Fibroblast of skin of left quadriceps (primary cell): ENCODE results near the gene TARDBP.
A peak's percentile ranks its signal among the peaks of the same experiment; 100 is the strongest.
"Not testable (repeated sequence)": the region's sequence is repeated elsewhere in the genome, so short reads cannot be mapped to it uniquely, and the experiment has no call there.

ENCODE experiments used
- DNase-seq, 2 experiments: peaks; one replicate each; pipeline ENCODE4 v3.0.0-alpha.2; 2013; ENCODE audit warnings: low read depth in 2 of 2

TARDBP gene

GRCh38 chr1:10992864-10993263 lies 19.6 kb upstream of the TARDBP start:
- DNase-seq: no peak

GRCh38 chr1:10996100-10996499 lies 16.4 kb upstream of the TARDBP start:
- no peak for DNase-seq

GRCh38 chr1:11000526-11000925 lies 11.9 kb upstream of the TARDBP start:
- DNase-seq: no peak

- DNase-seq: no peak
Observed at GRCh38 chr1:11013160-11013531, 692 bp downstream of the TARDBP start.

GRCh38 chr1:11019358-11019757 lies 6.9 kb downstream of the TARDBP start:
- not testable (repeated sequence) for DNase-seq

GRCh38 chr1:11019971-11020370 lies 7.5 kb downstream of the TARDBP start:
- DNase-seq: no peak

GRCh38 chr1:11023201-11023600 lies 10.7 kb downstream of the TARDBP start:
- DNase-seq: no peak

GRCh38 chr1:11024154-11024873 lies 11.9 kb downstream of the TARDBP start:
- DNase-seq: no peak

- no peak for DNase-seq
Observed at GRCh38 chr1:11024874-11025203, 12.4 kb downstream of the TARDBP start.

- no peak for DNase-seq
Observed at GRCh38 chr1:11025618-11026017, 13.2 kb downstream of the TARDBP start.

GRCh38 chr1:11026052-11026451 lies 13.6 kb downstream of the TARDBP start:
- DNase-seq: no peak

- no peak for DNase-seq
Observed at GRCh38 chr1:11026903-11027302, 14.4 kb downstream of the TARDBP start.

GRCh38 chr1:11027316-11027715 lies 14.9 kb downstream of the TARDBP start:
- DNase-seq: no peak

GRCh38 chr1:11028018-11028417 lies 15.6 kb downstream of the TARDBP start:
- DNase-seq: no peak

GRCh38 chr1:11030865-11031264 lies 18.4 kb downstream of the TARDBP start:
- DNase-seq: no peak

- DNase-seq: no peak
Observed at GRCh38 chr1:11031624-11032262, 19.3 kb downstream of the TARDBP start.

- DNase-seq: not testable (repeated sequence)
Observed at GRCh38 chr1:11037019-11037739, 24.7 kb downstream of the TARDBP start.

- peak; percentile 49 to 54 for DNase-seq
Observed at GRCh38 chr1:11037740-11038182, 25.3 kb downstream of the TARDBP start.

- DNase-seq: no peak
Observed at GRCh38 chr1:11039351-11040104, 27.1 kb downstream of the TARDBP start.

- not testable (repeated sequence) for DNase-seq
Observed at GRCh38 chr1:11040105-11040429, 27.6 kb downstream of the TARDBP start.

- DNase-seq: no peak
Observed at GRCh38 chr1:11041048-11041447, 28.6 kb downstream of the TARDBP start.

GRCh38 chr1:11042065-11042464 lies 29.6 kb downstream of the TARDBP start:
- no peak for DNase-seq
